Tibial artery (tissue), 4 donors: ENCODE measurements around the gene NHEJ1.

Experiments used
- DNase-seq, 2 donors: peaks; one replicate each; pipeline ENCODE4 v3.0.0-alpha.2; 2019
- H3K27ac ChIP-seq, 2 donors: fragments of 200-600 bp; sonication (generic) in 1 of 2; 1 replicate in 1 of 2; 2 replicates in 1 of 2; pipeline ENCODE4 v1.5.1; 2018 to 2019; ENCODE audit warnings: mild to moderate bottlenecking in 1 of 2
- H3K27me3 ChIP-seq, 2 donors: fragments of 200-600 bp; sonication (generic) in 1 of 2; one replicate each; pipeline versions ENCODE4 v1.5.1 to v1.6.0; 2016 to 2019
- H3K36me3 ChIP-seq, 3 donors: fragments of 200-600 bp; sonication (generic) in 2 of 3; one replicate each; pipeline ENCODE4 v1.5.1; 2016 to 2019; ENCODE audit warnings: mild to moderate bottlenecking in 2 of 3
- H3K4me1 ChIP-seq, 4 donors: fragments of 200-600 bp; sonication (generic) in 2 of 4; 1 replicate in 3 of 4; 2 replicates in 1 of 4; pipeline ENCODE4 v1.5.1; 2016 to 2019
- H3K4me3 ChIP-seq, 2 donors: fragments of 200-600 bp; sonication (generic) in 1 of 2; 1 replicate in 1 of 2; 2 replicates in 1 of 2; pipeline ENCODE4 v1.5.1; 2018 to 2019; ENCODE audit warnings: mild to moderate bottlenecking in 2 of 2
- H3K9me3 ChIP-seq, 3 donors: fragments of 200-600 bp; sonication (generic) in 1 of 3; one replicate each; pipeline ENCODE4 v1.5.1; 2016 to 2019
- CTCF ChIP-seq, 2 experiments: fragments of 200-600 bp in 1 of 2; fragments of 450-650 bp in 1 of 2; IDR thresholded peaks; one replicate each; pipeline ENCODE4 v1.5.1; 2017 to 2019; ENCODE audit warnings: antibody characterized with exemption in 2 of 2, mild to moderate bottlenecking in 1 of 2, moderate library complexity in 1 of 2
- intact Hi-C: fragments of 100-400 bp; cut with DNase I; formaldehyde crosslinking; loops from one replicate; pipeline ENCODE4 v1.15.0; 2023; ENCODE audit warnings: low total_unique reads

Gene NHEJ1

GRCh38 chr2:219127037-219127635 lies 33.5 kb downstream of the NHEJ1 start:
- no peak overlapping the region for H3K4me3 ChIP-seq
- no peaks in the 10 kb centered on the region for H3K27me3 ChIP-seq
- peaks cover 0 to 4% (median 0%) of the 10 kb centered on the region in 3 donors for H3K36me3 ChIP-seq
- no peak for DNase-seq
- H3K9me3 ChIP-seq = no peaks in the 10 kb centered on the region
- intact Hi-C loops = no loop called here
- peaks cover 0 to 30% (median 10%) of the 10 kb centered on the region in 4 donors for H3K4me1 ChIP-seq
- H3K27ac ChIP-seq = no peak overlapping the region
- TF ChIP-seq CTCF (IDR thresholded peaks at IDR 0.05) = no peak

- peaks cover 0 to 4% (median 0%) of the 10 kb centered on the region in 3 donors for H3K36me3 ChIP-seq
- H3K4me3 ChIP-seq = no peak overlapping the region
- H3K27me3 ChIP-seq = no peaks in the 10 kb centered on the region
- peaks cover 0 to 30% (median 10%) of the 10 kb centered on the region in 4 donors for H3K4me1 ChIP-seq
- TF ChIP-seq CTCF (IDR thresholded peaks at IDR 0.05) = no peak
- no peaks in the 10 kb centered on the region for H3K9me3 ChIP-seq
- no peak overlapping the region for H3K27ac ChIP-seq
- intact Hi-C loops = no loop called here
- DNase-seq = no peak
These were observed 34.1 kb downstream of the NHEJ1 start for GRCh38 chr2:219126555-219126954.

GRCh38 chr2:219125886-219126270 lies 34.7 kb downstream of the NHEJ1 start:
- H3K27me3 ChIP-seq = no peaks in the 10 kb centered on the region
- H3K9me3 ChIP-seq = no peaks in the 10 kb centered on the region
- H3K27ac ChIP-seq = no peak overlapping the region
- no peak for TF ChIP-seq CTCF (IDR thresholded peaks at IDR 0.05)
- H3K36me3 ChIP-seq = peaks cover 0 to 1% (median 0%) of the 10 kb centered on the region in 3 donors
- peaks cover 0 to 30% (median 10%) of the 10 kb centered on the region in 4 donors for H3K4me1 ChIP-seq
- H3K4me3 ChIP-seq = no peak overlapping the region
- DNase-seq = no peak
- intact Hi-C loops = no loop called here

- no peak for DNase-seq
- no peaks in the 10 kb centered on the region for H3K36me3 ChIP-seq
- no peaks in the 10 kb centered on the region for H3K27me3 ChIP-seq
- H3K4me3 ChIP-seq = no peak overlapping the region
- TF ChIP-seq CTCF (IDR thresholded peaks at IDR 0.05) = no peak
- intact Hi-C loops = no loop called here
- no peaks in the 10 kb centered on the region for H3K9me3 ChIP-seq
- H3K27ac ChIP-seq = no peak overlapping the region
- H3K4me1 ChIP-seq = peaks cover 0 to 27% (median 10%) of the 10 kb centered on the region in 4 donors
These were observed 35.3 kb downstream of the NHEJ1 start for GRCh38 chr2:219125225-219125885.

GRCh38 chr2:219124381-219125110 lies 36.1 kb downstream of the NHEJ1 start:
- Histone ChIP-seq H3K36me3 (no peaks in the 10 kb centered on the region), H3K4me3 (no peak overlapping the region), H3K27me3 (no peaks in the 10 kb centered on the region), H3K9me3 (no peaks in the 10 kb centered on the region), H3K4me1 (peaks cover 0 to 19% (median 10%) of the 10 kb centered on the region in 4 donors), H3K27ac (no peak overlapping the region)
- DNase-seq = no peak
- TF ChIP-seq CTCF (IDR thresholded peaks at IDR 0.05) = no peak
- intact Hi-C loops = no loop called here
